PFSK-1 (cell line): ENCODE measurements around the gene EPHA3.

ENCODE experiments used
- FOXP2 ChIP-seq: optimal IDR thresholded peaks from 2 replicates; pipeline ENCODE3; 2011; ENCODE audit warnings: borderline replicate concordance, control low read depth, inconsistent platforms; ENCODE audit not compliant: insufficient read depth; ENCODE audit errors: extremely low read length, extremely low read depth
- POLR2AphosphoS5 ChIP-seq: IDR thresholded peaks from 2 replicates; pipeline ENCODE4 v1.6.1; 2012; ENCODE audit warnings: low read depth, mild to moderate bottlenecking, control low read depth, low read length, moderate library complexity
- REST ChIP-seq, 2 experiments: IDR thresholded peaks; 2 replicates each; pipeline versions ENCODE4 v1.6.1 to v1.8.0; 2011 to 2012; ENCODE audit warnings: low read depth in 2 of 2, low read length in 2 of 2, control low read depth in 1 of 2, inconsistent platforms in 1 of 2, mild to moderate bottlenecking in 1 of 2, moderate library complexity in 1 of 2; ENCODE audit not compliant: insufficient read depth in 1 of 2
- SIN3A ChIP-seq: IDR thresholded peaks from 2 replicates; pipeline ENCODE4 v1.6.1; 2012; ENCODE audit warnings: mild to moderate bottlenecking, low read length, moderate library complexity, borderline replicate concordance; ENCODE audit not compliant: insufficient read depth
- TAF1 ChIP-seq: IDR thresholded peaks from 2 replicates; pipeline ENCODE4 v1.6.1; 2012; ENCODE audit warnings: low read length, control low read depth, borderline replicate concordance; ENCODE audit not compliant: insufficient read depth

The EPHA3 gene

GRCh38 chr3:89223188-89223587 is 115.8 kb downstream of the EPHA3 start:
- TF ChIP-seq TAF1 (peak; percentile 29; the same call in 1 of the 2 replicates), POLR2AphosphoS5 (no peak), SIN3A (no peak), REST (IDR thresholded peaks at IDR 0.05; ENCODE audit: insufficient read depth in 1 of 2, low read depth in 2 of 2, low read length in 2 of 2) (no peak), FOXP2 (no peak)

- TF ChIP-seq SIN3A: no peak
- no peak for TF ChIP-seq REST (IDR thresholded peaks at IDR 0.05; ENCODE audit: insufficient read depth in 1 of 2, low read depth in 2 of 2, low read length in 2 of 2)
- TF ChIP-seq FOXP2: no peak
- no peak for TF ChIP-seq TAF1
- no peak for TF ChIP-seq POLR2AphosphoS5
Measured at GRCh38 chr3:89227218-89227617, 119.8 kb downstream of the EPHA3 start.

GRCh38 chr3:89227634-89228033 is 120.2 kb downstream of the EPHA3 start:
- TF ChIP-seq REST (IDR thresholded peaks at IDR 0.05; ENCODE audit: insufficient read depth in 1 of 2, low read depth in 2 of 2, low read length in 2 of 2): no peak
- TF ChIP-seq FOXP2: no peak
- TF ChIP-seq TAF1: no peak
- no peak for TF ChIP-seq POLR2AphosphoS5
- TF ChIP-seq SIN3A: no peak

- no peak for TF ChIP-seq FOXP2
- TF ChIP-seq REST (IDR thresholded peaks at IDR 0.05; ENCODE audit: insufficient read depth in 1 of 2, low read depth in 2 of 2, low read length in 2 of 2): no peak
- TF ChIP-seq TAF1: no peak
- TF ChIP-seq SIN3A: no peak
- TF ChIP-seq POLR2AphosphoS5: no peak
Measured at GRCh38 chr3:89232155-89232554, 124.7 kb downstream of the EPHA3 start.

- TF ChIP-seq POLR2AphosphoS5: no peak
- no peak for TF ChIP-seq FOXP2
- no peak for TF ChIP-seq SIN3A
- TF ChIP-seq TAF1: no peak
- TF ChIP-seq REST (IDR thresholded peaks at IDR 0.05; ENCODE audit: insufficient read depth in 1 of 2, low read depth in 2 of 2, low read length in 2 of 2): no peak
Measured at GRCh38 chr3:89234620-89235019, 127.2 kb downstream of the EPHA3 start.
